PC-3 (cell line): ENCODE data around the gene CXCR3. TPM values are rescaled to one million over a fixed set of nuclear protein-coding genes. Genes with fewer than 3 reads are reported as not detected.

ENCODE experiments used
- ATAC-seq: fragments of 200-7000 bp; cut with Tn5 transposase; 2 replicates; pipeline ENCODE4 v1.9.1; 2020; ENCODE audit warnings: mild to moderate bottlenecking, moderate library complexity
- BruUV-seq: library from RNA; stranded (reverse); fragments of 400-500 nt; replicated peaks from 2 replicates; lab custom pipeline; 2021; lab: Mats Ljungman, UMichigan
- CTCF ChIA-PET: fragments of 300-600 bp; sonication (Branson Sonifier 250); formaldehyde crosslinking; loops from one replicate; lab custom pipeline; 2022; ENCODE audit warnings: antibody characterized with exemption; lab: Charles Lee
- POLR2A ChIA-PET: fragments of 300-600 bp; sonication (Branson Sonifier 250); formaldehyde crosslinking; loops from one replicate; lab custom pipeline; 2022; ENCODE audit warnings: antibody characterized with exemption; ENCODE audit not compliant: unreplicated experiment; lab: Charles Lee
- DNase-seq: peaks from one replicate; pipeline ENCODE4 v3.0.0-alpha.2; 2015
- H2AFZ ChIP-seq: fragments of 300-600 bp; sonication (generic); 2 replicates; pipeline ENCODE4 v1.6.0; 2016; ENCODE audit warnings: antibody characterized with exemption, low read length
- H3F3A ChIP-seq: fragments of 300-600 bp; sonication (generic); one replicate; pipeline ENCODE4 v1.6.0; 2017; ENCODE audit warnings: antibody characterized with exemption, low read length, control low read depth, mild to moderate bottlenecking; ENCODE audit not compliant: unreplicated experiment
- H3K27ac ChIP-seq: fragments of 300-600 bp; sonication (generic); 2 replicates; pipeline ENCODE4 v1.5.1; 2016; ENCODE audit warnings: mild to moderate bottlenecking, low read length
- H3K27me3 ChIP-seq: fragments of 300-600 bp; sonication (generic); 2 replicates; pipeline ENCODE4 v1.6.1; 2016; ENCODE audit warnings: low read length, mixed read lengths
- H3K36me3 ChIP-seq: fragments of 300-600 bp; sonication (generic); 2 replicates; pipeline ENCODE4 v1.6.1; 2016; ENCODE audit warnings: low read depth, mixed run types, low read length, mixed read lengths
- H3K4me1 ChIP-seq: fragments of 300-600 bp; sonication (generic); 2 replicates; pipeline ENCODE4 v1.5.1; 2016; ENCODE audit warnings: low read length; ENCODE audit not compliant: insufficient read depth
- H3K4me2 ChIP-seq: fragments of 300-600 bp; sonication (generic); 2 replicates; pipeline ENCODE4 v1.6.0; 2016; ENCODE audit warnings: low read length
- H3K4me3 ChIP-seq: fragments of 300-600 bp; sonication (generic); 2 replicates; pipeline ENCODE4 v1.5.1; 2016; ENCODE audit warnings: mild to moderate bottlenecking, low read length, mixed read lengths
- H3K79me2 ChIP-seq: fragments of 300-600 bp; sonication (generic); 2 replicates; pipeline ENCODE4 v1.6.1; 2017; ENCODE audit warnings: low read length, mixed read lengths
- H3K9ac ChIP-seq: fragments of 300-600 bp; sonication (generic); 2 replicates; pipeline ENCODE4 v1.6.0; 2016; ENCODE audit warnings: mild to moderate bottlenecking, low read length
- H3K9me2 ChIP-seq: fragments of 300-600 bp; sonication (generic); replicated peaks from 2 replicates; pipeline ENCODE4 v1.6.1; 2016; ENCODE audit warnings: mixed run types, low read length, mixed read lengths
- H3K9me3 ChIP-seq: fragments of 300-600 bp; sonication (generic); 2 replicates; pipeline ENCODE4 v1.6.1; 2016; ENCODE audit warnings: low read length, mixed read lengths
- H4K20me1 ChIP-seq: fragments of 300-600 bp; sonication (generic); 2 replicates; pipeline ENCODE4 v1.6.1; 2016; ENCODE audit warnings: low read length, mixed read lengths
- CTCF ChIP-seq: fragments of 300-600 bp; sonication (generic); conservative IDR thresholded peaks from 2 replicates; pipeline ENCODE4 v1.5.1; 2017; ENCODE audit warnings: antibody characterized with exemption, low read depth, mild to moderate bottlenecking, low read length
- EZH2 ChIP-seq: fragments of 300-600 bp; sonication (generic); IDR thresholded peaks from one replicate; pipeline ENCODE4 v1.6.1; 2017; ENCODE audit warnings: antibody characterized with exemption, mild to moderate bottlenecking, low read length; ENCODE audit not compliant: unreplicated experiment
- EZH2phosphoT487 ChIP-seq: fragments of 300-600 bp; sonication (generic); IDR thresholded peaks from 2 replicates; pipeline ENCODE4 v1.6.1; 2018; ENCODE audit warnings: mild to moderate bottlenecking, antibody characterized with exemption, low read length, borderline replicate concordance
- intact Hi-C: fragments of 100-400 bp; cut with micrococcal nuclease; formaldehyde crosslinking; loops from 2 replicates; pipeline ENCODE4 v1.9.0; 2023
- total RNA-seq: library from RNA; depleted of rRNA; stranded (reverse); fragments of >200 nt; gene quantifications from 2 replicates; pipeline ENCODE4 v1.2.3, GENCODE V29; 2014

Gene CXCR3
- total RNA-seq, 1 experiment from 2014 or later = not detected

GRCh38 chrX:71632923-71633657, 14.8 kb upstream of the CXCR3 start:
- Histone ChIP-seq H2AFZ (no peak overlapping the region), H3K4me1 (peaks cover 16% of the 10 kb centered on the region; the same call in 1 of the 2 replicates), H3F3A (no peaks in the 10 kb centered on the region), H3K9me3 (no peaks in the 10 kb centered on the region), H3K36me3 (no peaks in the 10 kb centered on the region), H3K79me2 (no peaks in the 10 kb centered on the region), H3K9me2 (no peaks in the 10 kb centered on the region), H3K27ac (no peak overlapping the region), H4K20me1 (no peaks in the 10 kb centered on the region), H3K9ac (no peak overlapping the region), H3K4me2 (no peak overlapping the region), H3K4me3 (no peak overlapping the region), H3K27me3 (no peaks in the 10 kb centered on the region)
- ChIA-PET POLR2A (no interaction called here), CTCF (no interaction called here)
- intact Hi-C loops = no loop called here
- ATAC-seq = no peak
- DNase-seq = no peak
- no peak for TF ChIP-seq EZH2phosphoT487
- no peak for TF ChIP-seq CTCF
- no peak for TF ChIP-seq EZH2
- BruUV-seq = no TSS peak

- CTCF ChIA-PET = no interaction called here
- no peak overlapping the region for H2AFZ ChIP-seq
- POLR2A ChIA-PET = no interaction called here
- no peaks in the 10 kb centered on the region for H3K9me2 ChIP-seq
- H3K79me2 ChIP-seq = no peaks in the 10 kb centered on the region
- no TSS peak for BruUV-seq
- ATAC-seq = no peak
- no peaks in the 10 kb centered on the region for H3K27me3 ChIP-seq
- TF ChIP-seq CTCF (no peak), EZH2 (no peak), EZH2phosphoT487 (no peak)
- H3K4me3 ChIP-seq = no peak overlapping the region
- no peaks in the 10 kb centered on the region for H4K20me1 ChIP-seq
- DNase-seq = no peak
- H3K4me2 ChIP-seq = no peak overlapping the region
- H3K9me3 ChIP-seq = no peaks in the 10 kb centered on the region
- no peaks in the 10 kb centered on the region for H3K36me3 ChIP-seq
- intact Hi-C loops = no loop called here
- H3K27ac ChIP-seq = no peak overlapping the region
- no peaks in the 10 kb centered on the region for H3F3A ChIP-seq
- H3K4me1 ChIP-seq = no peaks in the 10 kb centered on the region
- no peak overlapping the region for H3K9ac ChIP-seq
Observed at GRCh38 chrX:71629467-71629866, 11.2 kb upstream of the CXCR3 start.

- Histone ChIP-seq H3K9me2 (no peaks in the 10 kb centered on the region), H3K9ac (no peak overlapping the region), H3K27me3 (no peaks in the 10 kb centered on the region), H3K27ac (no peak overlapping the region), H3K4me1 (peaks cover 6% of the 10 kb centered on the region), H3F3A (no peaks in the 10 kb centered on the region), H3K79me2 (no peaks in the 10 kb centered on the region), H3K9me3 (no peaks in the 10 kb centered on the region), H3K4me3 (no peak overlapping the region), H3K4me2 (no peak overlapping the region), H2AFZ (no peak overlapping the region), H3K36me3 (no peaks in the 10 kb centered on the region), H4K20me1 (no peaks in the 10 kb centered on the region)
- ChIA-PET POLR2A (no interaction called here), CTCF (no interaction called here)
- intact Hi-C loops = no loop called here
- TF ChIP-seq EZH2phosphoT487 (no peak), CTCF (no peak), EZH2 (no peak)
- ATAC-seq (no peak), DNase-seq (no peak)
- BruUV-seq = no TSS peak
Observed at GRCh38 chrX:71627588-71628404, 9.5 kb upstream of the CXCR3 start.
